ENCODE measurements around the gene KCNE4.
"Not testable (repeated sequence)": the region's sequence is repeated elsewhere in the genome, so short reads cannot be mapped to it uniquely, and the experiment has no call there.

Gene KCNE4

DNA sequence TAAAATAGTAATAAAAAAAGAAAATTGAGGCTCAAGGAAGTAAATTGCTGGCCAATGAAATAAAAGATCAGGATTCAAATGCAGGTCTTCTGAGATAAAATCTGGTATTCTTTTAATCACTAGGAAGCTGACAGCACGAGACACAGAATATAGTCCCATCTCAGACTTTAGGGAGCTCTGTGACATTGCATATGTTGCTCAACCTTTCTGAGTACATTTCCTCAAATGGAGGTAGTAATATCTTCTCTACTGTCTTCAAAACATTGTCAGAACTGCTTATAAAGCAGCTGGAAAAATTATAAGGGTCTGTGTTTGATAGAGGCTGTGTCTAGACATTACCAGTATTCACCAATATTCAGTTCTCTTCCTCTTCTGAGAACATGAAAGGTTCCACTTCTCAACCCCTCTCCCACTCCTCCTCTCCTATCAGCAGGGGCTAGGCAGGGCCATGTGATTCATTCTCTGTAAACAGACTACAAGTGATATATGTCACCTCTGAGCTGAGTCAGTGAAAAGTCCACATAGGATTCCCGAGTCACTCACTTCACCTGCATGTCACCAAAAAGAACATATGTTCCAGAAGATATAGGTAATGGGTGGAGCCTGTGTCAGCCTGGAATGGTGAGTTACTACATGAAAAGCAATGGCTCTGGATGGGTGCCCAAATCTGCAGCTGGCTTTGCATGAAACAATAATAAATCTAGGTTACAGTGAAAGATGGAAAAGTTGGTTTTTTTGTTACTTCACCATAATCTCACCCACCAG lies 7.1 kb downstream of the KCNE4 start:
- DNase-seq: no peak

DNA sequence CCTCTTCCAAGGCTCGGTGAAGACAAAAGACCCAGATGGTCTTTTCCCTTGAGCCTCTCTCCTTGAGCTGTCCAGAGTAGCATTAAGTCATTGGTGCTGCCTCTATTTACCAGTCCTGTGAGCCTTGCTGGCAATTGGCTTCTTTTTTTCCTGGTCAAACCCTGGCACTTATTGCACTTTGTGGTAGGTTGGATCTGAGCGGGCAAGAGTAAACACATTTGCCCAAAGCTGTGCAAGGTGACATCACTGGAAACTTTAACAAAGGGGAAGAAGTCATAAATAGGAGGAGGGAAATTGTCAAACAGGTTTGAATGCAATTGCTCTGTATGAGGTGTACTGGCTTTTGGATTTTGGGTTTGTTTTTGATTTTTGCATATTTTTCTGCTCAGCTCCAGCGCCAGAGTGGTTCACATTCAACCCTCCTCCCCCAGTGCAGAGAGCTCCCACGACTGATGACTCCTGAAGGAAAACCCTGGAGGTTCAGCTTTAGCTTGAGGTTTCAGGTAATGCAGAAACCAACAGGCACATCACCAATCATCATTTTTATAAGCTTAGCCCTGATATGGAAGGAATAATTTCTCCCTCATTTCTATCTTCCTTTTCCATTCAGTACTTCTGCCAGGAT lies 8.3 kb downstream of the KCNE4 start:
- no peak for DNase-seq

DNA sequence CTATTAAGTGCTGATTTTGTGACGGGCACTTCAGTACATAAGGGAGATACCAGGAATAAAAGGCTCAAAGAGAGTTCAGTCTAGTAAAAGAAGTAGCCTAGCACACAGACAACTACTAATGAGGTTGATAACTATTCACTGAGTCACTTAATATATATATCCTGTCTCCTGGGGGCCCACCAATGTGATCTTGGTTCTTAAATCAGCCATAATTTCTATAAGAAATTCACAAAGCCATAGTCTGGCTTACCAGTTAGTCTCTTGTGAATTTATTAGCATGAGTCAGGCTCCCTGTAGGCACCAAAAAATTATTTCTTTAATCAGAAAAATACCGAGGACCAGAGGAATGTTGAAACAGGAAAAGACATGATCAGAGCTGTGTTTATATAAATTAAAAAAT lies 10.4 kb downstream of the KCNE4 start:
- DNase-seq: no peak

- no peak for DNase-seq
These were observed 13.1 kb downstream of the KCNE4 start for GRCh38 chr2:223065107-223065506.

GRCh38 chr2:223066721-223067120 lies 14.7 kb downstream of the KCNE4 start:
- DNase-seq: no peak

DNA sequence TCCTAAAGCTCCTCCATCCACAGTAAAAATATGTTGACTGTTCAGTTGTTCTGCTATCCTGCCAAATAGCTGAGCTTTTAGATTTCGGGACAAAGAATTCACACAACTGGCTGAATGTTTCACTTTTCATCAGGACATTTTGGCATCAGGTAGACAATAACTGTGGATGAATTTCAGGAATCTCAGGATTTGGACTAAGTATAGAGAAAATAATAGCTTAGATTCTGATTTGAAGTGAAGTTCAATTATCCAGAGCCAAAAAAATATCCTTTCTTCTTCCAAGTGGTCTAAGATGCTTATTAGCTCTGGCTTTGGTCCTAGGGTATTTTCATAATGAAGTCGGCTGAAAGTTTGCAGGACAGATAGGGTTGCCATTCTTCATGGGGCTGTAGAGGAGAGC lies 16.1 kb downstream of the KCNE4 start:
- DNase-seq: no peak

- no peak for DNase-seq
These were observed 17.5 kb downstream of the KCNE4 start for GRCh38 chr2:223069465-223069864.

- DNase-seq: no peak
These were observed 18.0 kb downstream of the KCNE4 start for GRCh38 chr2:223069988-223070387.

- DNase-seq: no peak
These were observed 19.1 kb downstream of the KCNE4 start for GRCh38 chr2:223071139-223071538.

- no peak for DNase-seq
These were observed 20.8 kb downstream of the KCNE4 start for GRCh38 chr2:223072826-223073225.

DNA sequence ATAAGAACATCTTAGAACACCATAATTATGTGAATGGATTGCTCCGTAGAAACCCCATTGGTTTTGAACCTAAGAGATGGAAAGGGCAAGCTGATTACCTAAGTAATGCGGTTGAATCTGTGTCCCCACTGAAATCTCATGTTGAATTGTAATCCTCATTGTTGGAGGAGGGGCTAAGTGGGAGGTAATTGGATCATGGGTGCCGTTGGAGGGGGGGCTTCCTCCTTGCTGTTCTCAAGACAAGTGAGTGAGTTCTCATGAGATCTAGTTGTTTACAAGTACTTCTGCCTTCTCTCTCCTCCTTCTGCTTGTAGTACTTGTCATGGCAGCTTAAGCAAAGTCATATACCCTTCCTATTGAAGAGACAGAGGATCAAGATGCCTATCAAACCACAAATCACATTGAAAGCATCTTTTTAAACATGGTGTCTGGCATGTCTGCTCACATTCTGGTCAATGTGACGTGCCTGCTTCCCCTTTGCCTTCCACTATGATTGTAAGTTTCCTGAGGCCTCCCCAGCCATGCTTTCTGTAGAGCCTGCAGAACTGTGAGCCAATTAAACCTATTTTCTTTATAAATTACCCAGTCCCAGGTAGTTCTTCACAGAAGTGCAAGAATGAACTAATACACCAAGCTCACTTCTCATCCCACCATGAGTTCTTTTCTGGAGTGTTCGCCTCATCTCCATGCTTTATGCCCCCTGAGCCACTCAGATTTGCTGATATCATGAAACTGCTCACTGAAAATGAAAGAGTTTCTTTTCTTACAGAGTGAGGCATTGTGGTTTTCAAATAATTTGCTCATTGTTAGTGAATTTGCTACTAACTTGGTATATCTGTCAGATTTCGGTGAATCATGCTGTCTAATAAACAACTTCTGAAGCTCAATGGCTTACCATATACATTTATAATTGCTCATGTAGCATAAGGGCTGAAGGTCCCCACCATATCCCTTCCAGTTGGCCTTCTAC lies 23.6 kb downstream of the KCNE4 start:
- DNase-seq: no peak

DNA sequence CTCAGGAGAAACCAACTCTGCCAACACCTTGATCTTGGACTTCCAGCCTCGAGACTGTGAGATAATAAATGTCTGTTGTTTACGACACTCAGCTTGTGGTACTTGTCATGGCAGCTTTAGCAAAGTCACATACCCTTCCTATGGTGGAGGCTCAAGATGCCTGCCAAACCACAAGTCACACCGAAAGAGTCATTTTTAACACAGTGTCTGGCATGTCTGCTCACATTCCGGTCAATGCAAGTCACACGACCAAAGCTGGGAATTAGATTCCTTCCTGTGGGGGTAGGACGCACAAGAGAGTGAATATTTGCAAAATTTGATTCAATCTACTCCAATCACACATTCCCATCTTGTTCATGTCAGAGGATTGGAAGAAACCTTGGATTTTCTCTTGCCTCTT lies 24.6 kb downstream of the KCNE4 start:
- DNase-seq: no peak

GRCh38 chr2:223078482-223078881 lies 26.5 kb downstream of the KCNE4 start:
- DNase-seq: no peak

- no peak for DNase-seq
These were observed 27.4 kb downstream of the KCNE4 start for GRCh38 chr2:223079378-223079777.

DNA sequence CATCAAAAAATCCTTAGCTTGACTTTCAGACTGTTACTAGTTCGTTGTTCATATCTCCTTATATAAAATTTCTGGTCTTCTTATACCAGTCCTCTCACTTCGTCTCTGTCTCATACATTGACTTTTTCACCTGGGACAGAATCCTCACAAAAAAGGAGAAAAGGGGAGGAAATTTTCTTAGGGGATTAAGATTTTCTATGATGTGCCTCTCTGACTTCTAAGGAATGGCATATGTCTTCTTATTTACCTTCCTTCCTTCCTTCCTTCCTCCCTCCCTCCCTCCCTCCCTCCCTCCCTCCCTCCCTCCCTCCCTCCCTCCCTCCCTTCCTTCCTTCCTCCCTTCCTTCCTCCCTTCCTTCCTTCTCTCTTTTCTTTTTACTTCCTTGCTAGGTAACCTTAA lies 27.9 kb downstream of the KCNE4 start:
- no peak for DNase-seq

DNA sequence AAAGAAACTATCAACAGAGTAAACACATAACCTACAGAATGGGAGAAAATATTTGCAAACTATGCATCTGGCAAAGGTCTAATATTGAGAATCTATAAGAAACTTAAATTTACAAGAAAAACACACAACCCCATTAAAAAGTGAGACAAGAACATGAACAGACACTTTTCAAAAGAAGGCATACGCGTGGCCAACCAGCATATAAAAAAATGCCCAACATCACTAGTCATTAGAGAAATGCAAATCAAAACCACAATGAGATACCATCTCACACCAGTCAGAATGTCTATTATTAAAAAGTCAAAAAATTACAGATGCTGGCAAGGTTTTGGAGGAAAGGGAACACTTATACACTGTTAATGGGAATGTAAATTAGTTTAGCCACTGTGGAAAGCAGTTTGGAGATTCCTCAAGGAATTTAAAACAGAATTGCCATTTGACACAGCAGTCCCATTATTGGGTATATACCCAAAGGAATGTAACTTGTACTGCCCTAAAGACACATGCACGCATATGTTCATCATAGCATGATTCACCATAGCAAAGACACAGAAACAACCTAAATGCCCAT lies 28.9 kb downstream of the KCNE4 start:
- not testable (repeated sequence) for DNase-seq

GRCh38 chr2:223081789-223082188 lies 29.8 kb downstream of the KCNE4 start:
- DNase-seq: no peak

GRCh38 chr2:223082706-223083105 lies 30.7 kb downstream of the KCNE4 start:
- no peak for DNase-seq

- no peak for DNase-seq
These were observed 31.5 kb downstream of the KCNE4 start for GRCh38 chr2:223083402-223084070.

DNA sequence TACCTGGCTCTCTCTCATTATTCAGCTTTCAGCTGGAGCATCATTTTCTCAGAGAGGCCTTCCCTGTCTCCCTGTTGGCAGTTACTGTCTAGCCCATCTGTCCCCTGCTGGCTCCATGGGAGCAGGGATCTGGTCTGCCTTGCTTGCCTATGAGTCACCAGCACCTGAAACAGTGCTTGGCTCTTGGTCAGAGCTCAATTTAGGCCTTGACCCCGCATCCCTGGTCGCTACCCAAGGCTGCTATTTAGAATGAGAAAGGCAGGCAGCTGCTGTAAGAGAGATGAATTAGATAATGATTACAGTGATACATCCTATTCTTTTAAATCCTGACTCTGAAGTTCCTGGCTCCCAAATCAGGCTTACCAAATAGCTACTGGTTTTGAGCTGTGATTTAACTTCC lies 32.9 kb downstream of the KCNE4 start:
- no peak for DNase-seq

GRCh38 chr2:223086370-223086981 lies 34.5 kb downstream of the KCNE4 start:
- DNase-seq: no peak

- DNase-seq: no peak
These were observed 35.5 kb downstream of the KCNE4 start for GRCh38 chr2:223087466-223087865.
